SJSA1 (cell line): ENCODE results near the gene HIBADH. TPM values are rescaled to one million over a fixed set of nuclear protein-coding genes. Genes with fewer than 3 reads are reported as not detected.

Source experiments
- DNase-seq, 2 experiments: peaks; one replicate each; pipeline ENCODE4 v3.0.0-alpha.2; 2015 to 2020; ENCODE audit warnings: low spot score in 2 of 2, low read depth in 1 of 2
- H3K27ac ChIP-seq: fragments of 250-450 bp; sonication (Bioruptor Pico); 2 replicates; pipeline ENCODE4 v1.5.1; 2020; ENCODE audit warnings: mild to moderate bottlenecking, moderate library complexity
- H3K27me3 ChIP-seq: fragments of 250-450 bp; sonication (Bioruptor Pico); replicated peaks from 2 replicates; pipeline ENCODE4 v1.5.1; 2020; ENCODE audit warnings: mild to moderate bottlenecking, moderate library complexity
- H3K36me3 ChIP-seq: fragments of 250-450 bp; sonication (Bioruptor Pico); 2 replicates; pipeline ENCODE4 v1.5.1; 2020; ENCODE audit warnings: mild to moderate bottlenecking
- H3K4me1 ChIP-seq: fragments of 250-450 bp; sonication (Bioruptor Pico); replicated peaks from 2 replicates; pipeline ENCODE4 v1.6.1; 2021; ENCODE audit warnings: mild to moderate bottlenecking
- H3K4me3 ChIP-seq: fragments of 250-450 bp; sonication (Bioruptor Pico); 2 replicates; pipeline ENCODE4 v1.5.1; 2020; ENCODE audit warnings: mild to moderate bottlenecking
- H3K9me3 ChIP-seq: fragments of 250-450 bp; sonication (Bioruptor Pico); replicated peaks from 2 replicates; pipeline ENCODE4 v1.5.1; 2020; ENCODE audit warnings: mild to moderate bottlenecking
- total RNA-seq: library from RNA; depleted of rRNA; stranded (reverse); fragments of >200 nt; shearing (Covaris generic); gene quantifications from 2 replicates; pipeline ENCODE4 v1.2.3, GENCODE V29; 2014

HIBADH gene
- total RNA-seq, 1 experiment from 2014 or later: 57.0 TPM

DNA sequence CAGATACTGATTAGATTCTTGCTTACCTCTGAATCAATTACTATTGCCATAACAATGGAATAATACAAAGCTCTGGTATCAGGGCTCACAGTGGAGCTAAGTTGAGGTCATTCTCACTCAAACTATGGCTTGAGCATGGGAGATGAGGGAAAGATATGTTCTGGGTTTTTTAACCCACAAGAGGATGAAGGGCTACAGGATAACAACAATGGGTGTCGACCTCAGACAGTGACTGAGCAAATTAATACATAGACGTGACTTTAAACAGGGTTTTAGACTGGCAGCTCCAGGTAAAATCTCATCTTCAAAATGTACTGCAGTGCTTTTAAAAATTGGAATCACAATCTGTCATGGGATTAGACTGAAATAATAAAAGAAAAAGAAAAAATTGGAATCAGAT is 7.5 kb upstream of the HIBADH start:
- Histone ChIP-seq H3K27ac (no peak overlapping the region), H3K4me1 (no peaks in the 10 kb centered on the region), H3K4me3 (no peak overlapping the region), H3K36me3 (no peaks in the 10 kb centered on the region), H3K9me3 (no peaks in the 10 kb centered on the region; the same call in 1 of the 2 replicates), H3K27me3 (no peaks in the 10 kb centered on the region)
- no peak for DNase-seq

DNA sequence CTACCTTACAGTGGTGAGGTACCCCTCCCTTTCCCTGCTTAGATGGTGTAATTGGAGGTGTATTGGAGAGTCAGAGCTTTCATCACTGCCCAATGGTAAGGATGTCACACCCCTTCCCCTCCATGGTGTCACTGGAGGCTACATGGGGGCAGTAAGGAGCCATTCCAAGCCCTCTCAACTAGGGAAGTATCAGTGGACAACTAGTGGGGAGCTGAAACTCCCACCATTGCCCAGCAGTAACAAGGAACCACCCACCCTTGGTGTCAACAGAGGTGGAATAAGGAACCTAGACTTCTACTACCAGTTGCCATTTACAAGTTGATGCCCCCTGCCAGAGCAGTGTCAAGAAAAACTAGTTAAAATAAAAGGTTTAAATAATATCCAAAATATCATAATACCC is 2.8 kb upstream of the HIBADH start:
- Histone ChIP-seq H3K9me3 (no peaks in the 10 kb centered on the region), H3K27ac (no peak overlapping the region), H3K4me1 (peaks cover 12% of the 10 kb centered on the region), H3K27me3 (no peaks in the 10 kb centered on the region), H3K36me3 (0 out of 2 replicates have a peak, but pooled peaks cover 3% of the 10 kb centered on the region), H3K4me3 (no peak overlapping the region)
- no peak for DNase-seq

DNA sequence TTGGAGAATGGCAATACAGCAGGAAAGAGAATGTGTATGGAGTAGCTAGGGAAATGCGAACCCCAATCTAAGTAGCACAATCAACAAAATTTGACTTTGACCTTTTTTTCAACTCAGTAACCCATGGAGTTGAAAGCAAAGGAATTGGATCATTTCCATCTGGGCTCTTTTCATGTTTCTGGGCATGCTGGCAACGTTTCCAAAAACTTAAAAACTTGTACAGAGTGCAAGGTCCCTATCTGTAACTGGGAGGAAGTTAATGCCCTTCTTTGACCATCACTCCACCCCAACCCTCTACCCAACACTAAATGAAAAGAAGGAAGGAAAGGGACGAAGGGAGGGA is 1.3 kb upstream of the HIBADH start:
- peak overlapping the region; percentile 71 for H3K4me3 ChIP-seq
- H3K27me3 ChIP-seq: no peaks in the 10 kb centered on the region
- 0 out of 2 replicates have a peak, but pooled peaks cover 6% of the 10 kb centered on the region for H3K36me3 ChIP-seq
- DNase-seq: no peak
- 0 out of 2 replicates have a peak overlapping the region, but pooled peaks have one; percentile 8 for H3K27ac ChIP-seq
- no peaks in the 10 kb centered on the region for H3K9me3 ChIP-seq
- H3K4me1 ChIP-seq: peaks cover 12% of the 10 kb centered on the region

DNA sequence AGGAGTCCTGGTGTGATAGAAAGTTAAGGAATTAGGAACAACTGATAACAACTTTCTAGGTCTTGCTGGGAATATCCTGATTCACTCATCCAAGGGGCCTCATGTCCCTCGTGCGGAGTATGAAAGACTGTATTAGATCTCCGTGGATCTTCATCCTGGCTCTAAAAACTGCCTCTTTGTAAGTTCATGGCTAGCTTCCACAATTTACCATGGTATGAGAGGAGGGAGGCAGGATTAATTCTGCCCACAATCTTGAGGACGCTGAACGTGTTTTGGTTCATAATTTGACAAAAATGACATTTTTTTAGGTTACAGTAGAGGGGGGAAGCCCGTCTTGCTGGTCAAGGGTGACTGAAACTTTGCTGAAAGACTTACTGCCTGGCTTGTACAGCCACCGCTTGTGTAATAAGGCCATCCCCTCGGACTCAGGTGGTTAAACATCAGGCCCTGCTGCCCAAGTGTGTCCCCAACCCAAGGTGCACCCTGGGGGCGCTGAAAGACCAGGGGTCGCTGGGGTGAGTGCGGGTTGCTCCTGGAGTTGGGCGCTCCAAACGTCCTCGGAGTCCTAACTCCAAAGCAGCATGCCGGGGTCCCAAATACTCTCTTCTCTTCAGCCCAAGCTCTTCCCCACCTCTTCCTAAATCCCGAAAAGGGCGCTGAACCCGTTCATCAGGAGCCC is 733 bp downstream of the HIBADH start:
- Histone ChIP-seq H3K9me3 (no peaks in the 10 kb centered on the region), H3K27me3 (no peaks in the 10 kb centered on the region), H3K4me3 (peak overlapping the region; percentile 71), H3K4me1 (peaks cover 12% of the 10 kb centered on the region), H3K36me3 (peaks cover 11% of the 10 kb centered on the region), H3K27ac (peak overlapping the region; percentile 51)
- no peak for DNase-seq

- no peak for DNase-seq
- no peaks in the 10 kb centered on the region for H3K9me3 ChIP-seq
- no peak overlapping the region for H3K27ac ChIP-seq
- no peaks in the 10 kb centered on the region for H3K27me3 ChIP-seq
- H3K4me1 ChIP-seq: peaks cover 11% of the 10 kb centered on the region
- H3K36me3 ChIP-seq: peaks cover 10% of the 10 kb centered on the region
- no peak overlapping the region for H3K4me3 ChIP-seq
These were observed 6.0 kb downstream of the HIBADH start for GRCh38 chr7:27656724-27657123.

GRCh38 chr7:27655184-27655583 is 7.5 kb downstream of the HIBADH start:
- Histone ChIP-seq H3K27me3 (no peaks in the 10 kb centered on the region), H3K27ac (no peak overlapping the region), H3K9me3 (no peaks in the 10 kb centered on the region), H3K4me1 (peaks cover 10% of the 10 kb centered on the region), H3K4me3 (no peak overlapping the region), H3K36me3 (peaks cover 10% of the 10 kb centered on the region)
- DNase-seq: no peak

GRCh38 chr7:27652518-27652917 is 10.2 kb downstream of the HIBADH start:
- peaks cover 13% of the 10 kb centered on the region for H3K4me1 ChIP-seq
- no peaks in the 10 kb centered on the region for H3K27me3 ChIP-seq
- no peaks in the 10 kb centered on the region for H3K9me3 ChIP-seq
- no peak overlapping the region for H3K4me3 ChIP-seq
- no peak for DNase-seq
- H3K27ac ChIP-seq: no peak overlapping the region
- H3K36me3 ChIP-seq: peaks cover 15% of the 10 kb centered on the region

GRCh38 chr7:27651702-27652101 is 11.0 kb downstream of the HIBADH start:
- no peaks in the 10 kb centered on the region for H3K27me3 ChIP-seq
- H3K27ac ChIP-seq: no peak overlapping the region
- no peaks in the 10 kb centered on the region for H3K9me3 ChIP-seq
- H3K4me1 ChIP-seq: peaks cover 21% of the 10 kb centered on the region
- no peak overlapping the region for H3K4me3 ChIP-seq
- peak in 1 of 2 experiments; percentile 33 for DNase-seq
- H3K36me3 ChIP-seq: peaks cover 8% of the 10 kb centered on the region

GRCh38 chr7:27650283-27650682 is 12.4 kb downstream of the HIBADH start:
- H3K4me3 ChIP-seq: no peak overlapping the region
- DNase-seq: no peak
- H3K27me3 ChIP-seq: no peaks in the 10 kb centered on the region
- peaks cover 8% of the 10 kb centered on the region for H3K36me3 ChIP-seq
- no peaks in the 10 kb centered on the region for H3K9me3 ChIP-seq
- no peak overlapping the region for H3K27ac ChIP-seq
- H3K4me1 ChIP-seq: peaks cover 22% of the 10 kb centered on the region

DNA sequence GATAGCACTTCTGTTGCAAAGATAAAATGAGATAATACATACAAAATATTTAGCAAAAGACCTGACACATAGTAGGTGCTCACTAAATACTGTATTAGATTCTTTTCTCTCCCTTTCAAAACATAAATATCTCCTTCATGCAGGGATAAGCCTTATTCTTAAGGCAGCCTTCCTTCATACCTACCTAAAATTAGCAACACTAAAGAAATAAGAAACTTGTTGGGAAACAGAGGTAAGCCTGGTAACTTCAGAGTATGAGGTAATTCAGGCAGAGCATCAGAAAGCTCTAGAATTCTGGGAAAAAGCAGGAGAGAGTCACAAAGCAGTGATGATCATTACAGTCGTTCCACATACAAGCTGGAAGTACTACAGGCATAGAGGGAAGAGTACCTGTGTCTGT is 15.2 kb downstream of the HIBADH start:
- peaks cover 22% of the 10 kb centered on the region for H3K4me1 ChIP-seq
- H3K27me3 ChIP-seq: no peaks in the 10 kb centered on the region
- peaks cover 8% of the 10 kb centered on the region for H3K36me3 ChIP-seq
- H3K27ac ChIP-seq: peak overlapping the region; percentile 47
- no peak overlapping the region for H3K4me3 ChIP-seq
- H3K9me3 ChIP-seq: no peaks in the 10 kb centered on the region
- DNase-seq: no peak

- no peak overlapping the region for H3K4me3 ChIP-seq
- no peaks in the 10 kb centered on the region for H3K9me3 ChIP-seq
- H3K27ac ChIP-seq: peak overlapping the region; percentile 47
- H3K36me3 ChIP-seq: peaks cover 8% of the 10 kb centered on the region
- H3K27me3 ChIP-seq: no peaks in the 10 kb centered on the region
- H3K4me1 ChIP-seq: peaks cover 22% of the 10 kb centered on the region
- peak; percentile 26 to 59 for DNase-seq
These were observed 15.6 kb downstream of the HIBADH start for GRCh38 chr7:27647046-27647445.

DNA sequence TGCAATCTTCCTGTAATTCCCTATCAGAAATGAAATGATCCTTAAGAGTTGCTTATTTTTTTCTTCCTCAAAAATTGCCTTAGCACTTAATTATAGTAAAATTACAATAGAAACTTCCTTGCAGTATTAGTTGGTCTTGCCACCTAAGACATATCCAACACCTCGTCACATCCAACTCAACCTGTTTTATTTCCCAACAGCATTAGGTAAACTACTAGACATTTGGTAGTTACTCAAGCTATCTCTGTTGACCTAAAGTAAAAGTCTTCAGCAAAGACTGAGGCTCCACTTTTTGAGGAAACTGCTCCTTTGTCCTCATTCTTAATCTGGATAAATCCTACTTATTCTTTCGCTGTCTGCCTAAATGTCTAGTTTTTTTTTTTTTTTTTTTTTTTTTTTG is 20.4 kb downstream of the HIBADH start:
- peak overlapping the region; percentile 86 for H3K27ac ChIP-seq
- peaks cover 31% of the 10 kb centered on the region for H3K4me1 ChIP-seq
- peak overlapping the region; percentile 18; the same call in 1 of the 2 replicates for H3K4me3 ChIP-seq
- H3K27me3 ChIP-seq: no peaks in the 10 kb centered on the region
- no peaks in the 10 kb centered on the region for H3K9me3 ChIP-seq
- DNase-seq: no peak
- peaks cover 10% of the 10 kb centered on the region for H3K36me3 ChIP-seq

- H3K9me3 ChIP-seq: no peaks in the 10 kb centered on the region
- no peaks in the 10 kb centered on the region for H3K27me3 ChIP-seq
- peak overlapping the region; percentile 18 for H3K4me3 ChIP-seq
- peaks cover 26% of the 10 kb centered on the region for H3K4me1 ChIP-seq
- peak; percentile 63 to 71 for DNase-seq
- H3K27ac ChIP-seq: peak overlapping the region; percentile 86
- peaks cover 10% of the 10 kb centered on the region for H3K36me3 ChIP-seq
These were observed 21.0 kb downstream of the HIBADH start for GRCh38 chr7:27641581-27642230.

GRCh38 chr7:27640884-27641574 is 21.7 kb downstream of the HIBADH start:
- Histone ChIP-seq H3K4me1 (peaks cover 24% of the 10 kb centered on the region), H3K9me3 (no peaks in the 10 kb centered on the region), H3K27ac (peak overlapping the region; percentile 86), H3K4me3 (peak overlapping the region; percentile 18), H3K36me3 (peaks cover 10% of the 10 kb centered on the region), H3K27me3 (no peaks in the 10 kb centered on the region)
- peak; percentile 79 to 87 for DNase-seq
